Activated CD8-positive, alpha-beta memory T cell treated with anti-CD3 and anti-CD28 coated beads, Interleukin-2, amount 50 U/mL, for 48 hours (primary cell): ENCODE data around the gene INTS3.
A peak's percentile ranks its signal among the peaks of the same experiment; 100 is the strongest.
"Not testable (repeated sequence)": the region's sequence is repeated elsewhere in the genome, so short reads cannot be mapped to it uniquely, and the experiment has no call there.

ENCODE experiments used
- DNase-seq: peaks from one replicate; pipeline ENCODE4 v3.0.0-alpha.2; 2020

The INTS3 gene

DNA sequence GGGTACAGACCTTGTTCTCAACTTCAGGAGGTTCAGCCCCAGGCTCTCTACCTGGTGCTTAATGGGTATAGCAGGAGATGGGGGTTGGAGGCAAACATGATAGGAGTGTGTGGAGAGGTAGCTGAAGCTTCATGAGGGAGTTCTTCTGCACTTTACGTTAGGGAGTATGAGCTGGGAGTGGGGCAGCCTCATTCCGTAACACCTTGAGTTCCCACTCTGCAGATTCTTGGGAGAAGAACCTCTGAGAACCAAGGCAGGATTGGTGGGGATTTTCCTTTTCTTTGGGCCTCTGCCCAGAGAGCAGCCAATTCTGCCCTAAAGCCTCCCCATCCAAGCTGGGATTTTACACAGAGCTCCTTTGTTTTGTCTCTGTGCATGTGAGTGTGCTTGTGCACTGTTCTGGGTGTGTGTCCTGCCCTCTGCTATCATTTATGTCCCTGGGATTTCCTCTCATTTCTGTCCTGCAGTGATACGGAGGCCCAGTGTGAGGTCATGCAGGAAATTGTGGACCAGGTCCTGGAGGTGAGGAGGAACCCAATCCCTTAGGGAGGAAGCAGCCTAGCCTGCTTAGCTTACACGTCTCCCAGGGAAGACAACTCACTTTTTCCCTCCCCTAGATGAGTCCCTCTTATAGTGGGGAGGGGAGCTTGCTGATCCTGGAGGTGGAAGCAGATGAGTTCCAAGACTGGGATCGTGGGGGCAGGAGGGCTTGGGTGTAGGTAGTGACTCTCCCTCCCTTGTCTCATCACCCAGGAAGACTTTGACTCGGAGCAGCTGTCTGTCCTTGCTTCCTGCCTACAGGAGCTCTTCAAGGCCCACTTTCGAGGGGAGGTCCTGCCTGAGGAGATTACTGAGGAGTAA lies 35.7 kb downstream of the INTS3 start:
- DNase-seq, result no peak

DNA sequence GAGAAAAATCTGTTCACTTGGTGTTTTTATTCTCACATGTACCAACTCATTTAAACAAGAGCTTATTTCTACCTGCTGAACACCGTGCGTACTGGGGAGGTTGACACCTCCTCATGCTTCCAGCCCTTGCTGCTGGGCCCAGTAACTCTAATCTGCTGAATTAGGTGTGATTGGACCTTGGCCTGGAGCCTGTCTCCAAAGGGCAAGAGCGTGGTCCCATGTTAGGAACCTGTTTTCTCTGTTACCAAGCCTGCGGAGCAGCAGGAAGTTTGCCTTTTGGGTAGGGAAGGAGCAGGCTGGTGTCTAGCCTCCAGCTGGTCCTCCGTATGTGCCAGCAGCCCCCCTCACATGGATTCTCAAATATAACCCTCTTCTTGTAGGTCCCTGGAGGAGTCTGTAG lies 36.5 kb downstream of the INTS3 start:
- no peak for DNase-seq

DNA sequence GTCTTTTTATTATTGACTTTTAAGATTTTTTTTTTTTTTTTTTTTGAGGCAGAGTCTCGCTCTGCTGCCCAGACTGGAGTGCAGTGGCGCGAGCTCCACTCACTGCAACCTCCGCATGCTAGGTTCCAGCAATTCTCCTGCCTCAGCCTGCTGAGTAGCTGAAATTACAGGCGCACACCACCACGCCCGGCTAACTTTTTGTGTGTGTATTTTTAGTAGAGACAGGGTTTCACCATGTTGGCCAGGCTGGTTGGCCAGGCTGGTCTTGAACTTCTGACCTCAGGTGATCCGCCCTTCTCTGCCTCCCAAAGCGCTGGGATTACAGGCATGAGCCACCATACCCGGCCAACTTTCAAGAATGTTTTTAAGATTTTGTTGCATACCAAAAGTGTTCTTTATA lies 38.8 kb downstream of the INTS3 start:
- DNase-seq, result not testable (repeated sequence)

DNA sequence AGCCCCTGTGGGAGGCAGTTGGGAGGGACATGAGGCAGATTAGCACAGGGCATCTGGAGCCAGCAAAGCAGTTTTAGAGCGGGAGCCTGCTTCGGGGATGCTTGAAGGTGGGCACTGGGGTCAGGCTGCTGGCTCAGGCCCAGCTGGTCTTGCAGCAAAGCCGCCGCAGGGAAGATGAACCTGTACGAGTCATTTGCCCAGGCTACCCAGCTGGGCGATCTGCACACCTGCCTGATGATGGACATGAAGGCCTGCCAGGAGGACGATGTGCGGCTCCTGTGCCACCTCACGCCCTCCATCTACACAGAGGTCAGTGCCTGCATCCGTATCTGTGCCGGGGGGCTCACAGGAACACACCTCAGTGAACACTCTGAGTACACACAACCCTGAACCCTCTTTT lies 39.7 kb downstream of the INTS3 start:
- no peak for DNase-seq

DNA sequence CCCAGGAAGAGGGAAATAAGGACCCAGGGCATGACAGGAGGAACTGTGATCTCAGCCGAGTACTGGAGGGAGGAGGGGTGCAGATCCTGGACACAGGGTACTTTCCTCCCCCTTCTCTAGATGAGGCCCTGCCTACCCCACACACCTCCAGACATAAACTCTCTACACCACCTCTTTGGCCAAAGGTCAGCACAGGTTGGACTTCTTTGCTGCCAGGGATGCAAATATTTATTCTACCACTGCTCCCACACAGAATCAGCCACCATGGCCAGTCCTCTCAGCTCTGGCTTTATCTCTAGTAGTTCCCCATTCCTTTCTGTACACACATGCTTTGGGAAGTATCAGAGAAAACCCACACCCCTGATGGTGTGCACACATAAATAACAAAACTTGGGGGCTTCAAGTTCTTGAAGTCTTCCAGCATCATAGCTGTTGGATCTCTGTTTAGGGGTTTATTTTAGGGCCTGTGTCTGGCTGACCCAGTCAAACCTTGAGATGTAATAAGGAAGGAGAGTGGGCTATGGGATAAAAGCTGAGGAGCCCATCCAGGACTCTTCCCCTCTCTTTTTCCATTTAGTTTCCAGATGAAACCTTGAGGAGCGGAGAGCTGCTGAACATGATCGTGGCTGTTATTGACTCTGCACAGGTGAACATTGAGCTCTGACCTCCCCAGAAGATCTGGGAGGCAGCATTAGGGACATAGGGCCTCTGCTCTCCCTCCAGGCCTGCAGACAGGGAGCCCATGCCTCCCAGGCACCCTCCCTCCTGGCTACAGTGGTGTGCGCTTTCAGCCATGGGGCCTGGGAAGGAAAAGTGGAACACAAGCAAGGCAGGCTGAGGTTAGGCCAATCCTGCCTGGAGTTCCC lies 40.7 kb downstream of the INTS3 start:
- no peak for DNase-seq

DNA sequence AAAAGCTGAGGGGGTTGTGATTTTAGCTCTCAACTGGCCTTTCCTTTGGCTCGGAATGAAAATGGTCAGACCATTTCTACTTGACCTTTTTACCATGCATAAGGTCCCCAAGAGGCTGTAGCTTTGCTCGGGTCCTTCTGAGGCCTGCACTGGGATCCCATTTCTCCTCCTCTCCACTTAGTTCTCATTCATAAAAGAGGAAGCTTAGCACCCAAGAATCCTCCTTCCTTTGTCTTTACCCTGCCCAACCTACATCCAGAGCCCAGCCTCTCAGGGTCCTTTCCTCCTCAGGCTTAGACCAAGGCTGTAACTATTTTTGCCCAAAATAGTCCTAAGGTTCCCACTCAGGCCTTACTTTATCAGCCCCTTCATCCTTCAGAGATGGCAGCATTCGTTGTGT lies 41.4 kb downstream of the INTS3 start:
- no peak for DNase-seq

DNA sequence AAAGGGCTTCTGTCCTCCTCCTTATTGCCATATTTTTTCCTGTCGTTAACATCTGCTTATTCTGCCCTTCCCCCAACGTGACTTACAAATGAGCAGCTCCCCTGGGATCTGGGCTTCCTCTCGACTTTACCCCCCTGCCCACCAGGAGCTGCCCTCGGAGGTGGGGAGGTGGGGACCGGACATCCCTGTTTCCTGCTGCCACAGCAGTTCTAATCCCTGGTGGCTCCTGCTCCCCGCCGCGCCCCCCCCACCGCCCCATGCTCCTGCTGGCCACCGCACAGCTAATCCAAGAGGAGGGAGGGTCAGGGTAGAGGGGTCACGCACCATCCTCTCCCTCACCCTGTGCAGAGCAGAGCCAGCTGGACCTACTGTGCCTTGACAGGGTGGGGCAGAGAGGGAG lies 42.9 kb downstream of the INTS3 start:
- no peak for DNase-seq

DNA sequence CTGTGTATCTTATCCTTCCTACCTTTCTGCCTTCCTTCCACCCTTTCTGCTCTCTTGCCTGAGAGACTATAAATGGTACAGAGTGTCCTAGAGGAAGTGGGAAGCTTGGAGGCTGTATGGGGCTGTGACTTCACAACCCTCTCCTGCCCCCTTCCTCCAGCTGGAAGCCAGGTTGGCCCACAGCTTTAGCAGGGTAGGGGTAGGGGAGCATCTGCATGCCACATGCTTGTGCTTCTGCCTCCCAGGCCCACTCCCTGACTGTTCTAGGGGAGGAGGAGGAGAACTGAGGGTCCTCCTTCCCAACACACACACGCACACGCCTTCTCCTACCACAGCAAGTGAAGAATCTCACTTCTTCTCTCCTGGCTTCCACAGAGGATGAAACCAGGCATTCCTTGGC lies 43.4 kb downstream of the INTS3 start:
- DNase-seq, result no peak

DNA sequence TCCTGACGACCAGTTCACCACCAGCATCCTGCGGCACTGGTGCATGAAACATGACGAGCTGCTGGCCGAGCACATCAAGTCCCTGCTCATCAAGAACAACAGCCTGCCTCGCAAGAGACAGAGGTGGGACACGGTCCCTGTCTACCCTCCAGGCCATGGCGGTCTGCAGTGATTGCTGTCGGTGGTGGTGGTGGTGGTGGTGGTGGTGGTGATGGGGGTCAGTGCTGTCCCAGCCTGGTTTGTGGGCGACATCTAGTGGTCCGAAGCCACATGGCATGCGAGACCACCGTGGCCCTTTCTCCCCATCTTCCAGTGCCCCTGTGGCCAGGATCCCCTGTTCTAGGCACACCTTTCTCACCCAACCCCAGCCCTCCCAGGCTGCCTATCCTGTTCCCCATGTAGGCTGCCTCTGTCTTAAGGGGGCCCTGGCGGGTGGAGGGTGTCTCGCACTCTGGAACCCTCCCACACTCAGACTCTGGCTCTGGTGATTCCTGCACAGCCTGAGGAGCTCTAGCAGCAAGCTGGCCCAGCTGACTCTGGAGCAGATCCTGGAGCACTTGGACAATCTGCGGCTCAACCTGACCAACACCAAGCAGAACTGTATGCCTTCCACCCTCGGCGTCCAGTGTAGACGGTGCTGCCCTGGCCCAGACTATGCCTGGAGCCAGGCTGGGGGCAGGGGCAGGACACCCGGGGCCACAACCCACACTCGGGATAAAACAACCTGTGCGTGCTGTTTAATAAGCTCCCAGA lies 44.2 kb downstream of the INTS3 start:
- DNase-seq, result no peak

DNA sequence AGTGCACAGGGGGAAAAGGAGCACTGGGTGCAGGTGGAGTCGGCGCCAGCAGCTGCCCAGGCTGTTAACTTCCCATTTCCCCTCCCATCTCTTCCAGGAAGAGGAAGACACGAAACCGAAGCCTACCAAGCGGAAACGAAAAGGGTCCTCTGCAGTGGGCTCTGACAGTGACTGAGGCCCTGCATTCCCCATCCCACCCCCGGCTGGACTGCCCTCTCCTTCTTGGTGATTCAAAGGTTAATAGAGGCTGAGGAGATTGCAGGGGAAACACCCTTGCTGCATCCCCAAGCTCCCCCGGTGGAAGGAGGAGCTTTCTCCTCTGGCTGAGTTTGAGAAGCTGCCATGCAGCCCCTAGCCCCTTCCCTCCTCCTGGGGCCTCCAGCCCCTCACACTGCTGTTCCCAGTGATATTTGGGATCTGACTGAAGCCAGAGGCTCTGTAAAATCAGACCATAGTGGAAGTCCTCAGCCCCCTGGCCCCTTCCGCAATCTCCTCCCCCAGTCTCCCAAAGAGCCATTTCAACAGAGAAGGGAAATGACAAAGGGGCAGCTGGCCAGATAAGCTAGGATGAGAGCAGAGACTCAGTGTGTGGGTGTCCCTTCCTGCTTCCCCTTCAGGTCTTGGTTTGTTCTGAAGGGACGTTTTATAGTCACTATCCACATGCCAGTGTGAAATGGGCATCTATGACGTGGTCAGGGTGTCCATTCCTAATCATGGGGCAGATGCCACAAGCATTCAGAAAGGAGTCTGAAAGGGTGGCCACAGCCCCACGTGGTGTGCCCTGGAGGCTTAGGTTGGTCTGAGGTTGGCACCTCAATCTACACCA lies 45.5 kb downstream of the INTS3 start:
- no peak for DNase-seq

DNA sequence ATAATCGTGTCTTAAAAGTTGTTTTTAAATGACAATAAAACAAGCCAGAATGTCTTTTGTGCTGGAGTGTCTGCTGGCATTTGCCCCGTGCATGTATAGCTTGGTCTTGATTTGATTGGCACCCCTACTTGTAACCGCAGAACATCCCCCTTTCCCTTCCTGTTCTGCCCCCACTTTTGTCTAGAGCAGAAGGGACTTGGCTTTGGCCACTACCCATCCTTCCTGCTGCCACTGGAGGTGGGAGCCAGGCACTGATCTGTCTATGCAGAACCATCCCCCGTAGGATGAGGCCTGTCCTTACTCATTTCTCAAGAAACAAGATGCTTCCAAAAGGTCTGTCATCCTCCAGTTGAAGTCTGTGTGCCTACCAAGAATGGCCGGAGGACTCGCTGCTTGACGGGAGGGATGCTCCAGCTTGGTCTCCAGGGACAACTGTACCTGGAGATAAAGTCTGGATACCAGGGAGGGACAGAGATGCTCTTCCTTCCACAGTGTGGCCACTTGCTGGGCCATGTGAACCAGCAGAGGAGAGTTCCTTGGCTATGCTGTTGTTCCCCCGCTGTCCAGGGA lies 46.3 kb downstream of the INTS3 start:
- no peak for DNase-seq

DNA sequence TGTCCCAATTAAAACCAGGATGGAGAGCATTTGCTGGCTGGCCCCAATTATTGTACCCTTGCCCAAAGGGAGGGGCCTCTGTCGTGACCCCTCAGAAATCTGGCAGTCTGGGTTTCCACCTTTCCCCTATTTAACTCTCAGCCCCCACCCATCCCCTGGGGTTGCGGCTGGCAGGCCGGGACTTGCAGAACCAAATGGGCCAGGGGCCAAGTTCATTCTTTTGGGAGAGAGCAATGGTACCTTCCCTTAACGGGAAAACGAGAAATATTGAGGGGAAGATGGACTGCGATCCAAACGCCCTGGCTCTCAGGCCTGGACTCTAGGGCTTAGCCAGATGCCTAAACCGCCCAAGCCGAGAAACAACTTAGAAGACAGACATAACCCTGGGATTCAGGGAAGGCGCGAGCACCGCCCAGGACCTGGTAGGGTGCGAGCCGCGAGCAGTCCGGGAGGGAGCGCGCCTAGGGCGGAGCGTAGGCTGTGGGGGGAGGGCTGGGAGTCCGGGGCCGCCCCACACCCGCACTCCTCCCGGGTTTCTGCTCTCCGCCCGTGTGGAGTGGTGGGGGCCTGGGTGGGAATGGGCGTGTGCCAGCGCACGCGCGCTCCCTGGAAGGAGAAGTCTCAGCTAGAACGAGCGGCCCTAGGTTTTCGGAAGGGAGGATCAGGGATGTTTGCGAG lies 47.1 kb downstream of the INTS3 start, which contains the start of gene SLC27A3:
Gene SLC27A3, plus strand, starts transcription at position 628 of the 678 bp plus-strand sequence. CDS start 91 bp downstream, outside the sequence.
- no peak for DNase-seq

DNA sequence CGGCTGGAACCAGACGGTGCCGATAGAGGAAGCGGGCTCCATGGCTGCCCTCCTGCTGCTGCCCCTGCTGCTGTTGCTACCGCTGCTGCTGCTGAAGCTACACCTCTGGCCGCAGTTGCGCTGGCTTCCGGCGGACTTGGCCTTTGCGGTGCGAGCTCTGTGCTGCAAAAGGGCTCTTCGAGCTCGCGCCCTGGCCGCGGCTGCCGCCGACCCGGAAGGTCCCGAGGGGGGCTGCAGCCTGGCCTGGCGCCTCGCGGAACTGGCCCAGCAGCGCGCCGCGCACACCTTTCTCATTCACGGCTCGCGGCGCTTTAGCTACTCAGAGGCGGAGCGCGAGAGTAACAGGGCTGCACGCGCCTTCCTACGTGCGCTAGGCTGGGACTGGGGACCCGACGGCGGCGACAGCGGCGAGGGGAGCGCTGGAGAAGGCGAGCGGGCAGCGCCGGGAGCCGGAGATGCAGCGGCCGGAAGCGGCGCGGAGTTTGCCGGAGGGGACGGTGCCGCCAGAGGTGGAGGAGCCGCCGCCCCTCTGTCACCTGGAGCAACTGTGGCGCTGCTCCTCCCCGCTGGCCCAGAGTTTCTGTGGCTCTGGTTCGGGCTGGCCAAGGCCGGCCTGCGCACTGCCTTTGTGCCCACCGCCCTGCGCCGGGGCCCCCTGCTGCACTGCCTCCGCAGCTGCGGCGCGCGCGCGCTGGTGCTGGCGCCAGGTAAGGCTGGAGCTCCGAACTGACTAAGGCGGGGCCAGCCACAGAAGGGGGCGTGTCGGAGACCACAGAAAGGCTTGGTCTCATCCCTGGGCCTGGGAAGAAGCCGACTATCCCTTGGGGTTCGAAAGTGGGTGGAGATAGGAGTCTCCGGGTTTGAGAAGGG lies 47.8 kb downstream of the INTS3 start:
- peak; percentile 80 for DNase-seq

DNA sequence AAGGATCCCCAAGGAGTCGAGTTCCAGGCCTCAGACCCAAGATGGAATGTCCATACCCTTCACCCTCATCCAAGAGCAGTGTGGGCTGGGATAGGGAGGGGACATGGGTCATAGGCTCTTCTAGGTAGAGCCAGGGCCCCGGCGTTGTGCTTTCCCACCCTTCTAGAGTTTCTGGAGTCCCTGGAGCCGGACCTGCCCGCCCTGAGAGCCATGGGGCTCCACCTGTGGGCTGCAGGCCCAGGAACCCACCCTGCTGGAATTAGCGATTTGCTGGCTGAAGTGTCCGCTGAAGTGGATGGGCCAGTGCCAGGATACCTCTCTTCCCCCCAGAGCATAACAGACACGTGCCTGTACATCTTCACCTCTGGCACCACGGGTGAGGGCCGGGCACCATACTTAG lies 48.5 kb downstream of the INTS3 start:
- no peak for DNase-seq

DNA sequence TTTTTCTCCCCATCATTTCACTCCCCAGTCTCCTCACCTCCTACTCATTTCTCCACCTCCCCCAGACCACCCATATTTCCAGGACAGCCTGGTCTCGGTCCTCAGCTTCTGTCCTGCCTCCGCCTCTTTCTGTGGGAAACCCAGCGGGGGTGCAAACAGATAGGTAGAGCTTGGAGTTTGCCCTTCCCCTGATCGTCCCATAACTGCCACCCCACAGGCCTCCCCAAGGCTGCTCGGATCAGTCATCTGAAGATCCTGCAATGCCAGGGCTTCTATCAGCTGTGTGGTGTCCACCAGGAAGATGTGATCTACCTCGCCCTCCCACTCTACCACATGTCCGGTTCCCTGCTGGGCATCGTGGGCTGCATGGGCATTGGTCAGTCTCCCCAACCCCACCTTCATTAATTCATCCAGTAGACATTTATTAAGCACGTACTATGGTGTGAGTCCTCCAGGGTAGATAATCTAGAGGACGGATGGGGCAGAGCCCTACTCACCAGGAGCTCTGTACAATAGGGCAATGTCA lies 49.1 kb downstream of the INTS3 start:
- no peak for DNase-seq

DNA sequence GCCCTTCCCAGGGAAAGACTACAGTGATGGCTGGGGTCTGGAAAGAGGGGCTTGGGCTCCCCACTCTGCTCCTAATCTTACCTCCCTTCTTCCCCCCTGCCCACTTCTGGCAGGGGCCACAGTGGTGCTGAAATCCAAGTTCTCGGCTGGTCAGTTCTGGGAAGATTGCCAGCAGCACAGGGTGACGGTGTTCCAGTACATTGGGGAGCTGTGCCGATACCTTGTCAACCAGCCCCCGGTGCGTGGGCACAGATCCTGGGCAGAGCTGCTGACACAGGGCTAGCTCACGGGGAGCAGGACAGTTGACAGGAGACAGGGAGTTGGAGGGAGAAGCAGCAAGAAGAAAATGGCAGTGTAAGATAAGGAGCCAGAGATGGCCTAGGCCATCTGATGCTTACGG lies 49.8 kb downstream of the INTS3 start:
- DNase-seq, result no peak

DNA sequence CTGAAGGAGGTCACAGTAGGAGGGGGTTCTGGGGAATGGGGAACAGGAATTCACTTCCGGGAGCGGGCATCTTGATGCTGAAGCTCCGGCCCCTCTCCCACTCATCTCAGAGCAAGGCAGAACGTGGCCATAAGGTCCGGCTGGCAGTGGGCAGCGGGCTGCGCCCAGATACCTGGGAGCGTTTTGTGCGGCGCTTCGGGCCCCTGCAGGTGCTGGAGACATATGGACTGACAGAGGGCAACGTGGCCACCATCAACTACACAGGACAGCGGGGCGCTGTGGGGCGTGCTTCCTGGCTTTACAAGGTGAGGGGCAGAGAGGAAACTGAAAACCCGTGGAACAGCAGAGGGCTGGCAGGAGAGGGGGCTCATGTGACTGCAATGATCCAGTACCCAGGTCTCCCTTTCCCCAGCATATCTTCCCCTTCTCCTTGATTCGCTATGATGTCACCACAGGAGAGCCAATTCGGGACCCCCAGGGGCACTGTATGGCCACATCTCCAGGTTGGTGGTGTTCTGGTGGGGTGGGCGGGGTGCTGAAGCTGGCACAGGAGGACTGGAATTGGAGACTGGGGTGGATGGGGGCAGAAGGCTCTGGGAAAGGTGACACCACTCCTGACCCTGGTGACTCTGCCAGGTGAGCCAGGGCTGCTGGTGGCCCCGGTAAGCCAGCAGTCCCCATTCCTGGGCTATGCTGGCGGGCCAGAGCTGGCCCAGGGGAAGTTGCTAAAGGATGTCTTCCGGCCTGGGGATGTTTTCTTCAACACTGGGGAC lies 50.4 kb downstream of the INTS3 start:
- no peak for DNase-seq

DNA sequence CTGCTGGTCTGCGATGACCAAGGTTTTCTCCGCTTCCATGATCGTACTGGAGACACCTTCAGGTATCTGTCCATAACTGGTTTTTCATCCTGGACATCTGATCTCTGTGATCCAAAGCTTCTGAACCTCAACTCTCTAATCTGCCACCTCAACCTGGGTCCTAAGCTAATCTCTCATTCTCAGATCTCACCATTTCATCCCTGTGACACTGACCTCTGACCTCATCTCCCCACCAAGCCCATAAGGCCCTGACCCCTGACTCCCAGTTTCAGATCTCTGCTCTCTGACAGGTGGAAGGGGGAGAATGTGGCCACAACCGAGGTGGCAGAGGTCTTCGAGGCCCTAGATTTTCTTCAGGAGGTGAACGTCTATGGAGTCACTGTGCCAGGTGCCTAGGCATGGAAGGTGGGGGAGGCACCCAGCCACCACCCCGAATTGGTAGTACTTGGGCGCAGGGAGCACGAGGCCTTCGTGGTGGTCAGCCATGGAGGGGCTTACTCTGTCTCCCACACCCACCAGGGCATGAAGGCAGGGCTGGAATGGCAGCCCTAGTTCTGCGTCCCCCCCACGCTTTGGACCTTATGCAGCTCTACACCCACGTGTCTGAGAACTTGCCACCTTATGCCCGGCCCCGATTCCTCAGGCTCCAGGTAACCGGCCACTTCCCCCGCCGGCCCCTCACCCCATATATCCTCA lies 51.1 kb downstream of the INTS3 start:
- no peak for DNase-seq
